IMR-90 (cell line): ENCODE data around the gene CALR3. TPM values are rescaled to one million over a fixed set of nuclear protein-coding genes. Genes with fewer than 3 reads are reported as not detected.

ENCODE experiments used
- ATAC-seq: fragments of 200-7000 bp; cut with Tn5 transposase; 2 replicates; pipeline ENCODE4 v1.9.1; 2020; ENCODE audit warnings: low read depth, mild to moderate bottlenecking, moderate library complexity
- BruUV-seq: library from RNA; stranded (reverse); fragments of 400-500 nt; replicated peaks from 2 replicates; lab custom pipeline; 2021; lab: Mats Ljungman, UMichigan
- CTCF ChIA-PET: fragments of 300-600 bp; formaldehyde crosslinking; extraction: SDS; loops from one replicate; lab custom pipeline; 2021; ENCODE audit warnings: antibody characterized with exemption; lab: Yijun Ruan, JAX
- POLR2A ChIA-PET: fragments of 300-600 bp; sonication (Branson Sonifier 250); formaldehyde crosslinking; loops from one replicate; lab custom pipeline; 2022; ENCODE audit warnings: antibody characterized with exemption; ENCODE audit not compliant: unreplicated experiment; lab: Charles Lee
- DNase-seq: peaks from one replicate; pipeline ENCODE4 v3.0.0; 2013
- H2AFZ ChIP-seq: replicated peaks from 2 replicates; pipeline ENCODE3; 2013; ENCODE audit warnings: low read length, mild to moderate bottlenecking; ENCODE audit not compliant: poor library complexity
- H2AK5ac ChIP-seq: 2 replicates; pipeline ENCODE4 v1.6.1; 2013; ENCODE audit warnings: low read depth, low read length, inconsistent platforms
- H2AK9ac ChIP-seq: replicated peaks from 2 replicates; pipeline ENCODE3; 2013; ENCODE audit warnings: mild to moderate bottlenecking, low read depth, low read length, moderate library complexity; ENCODE audit not compliant: poor library complexity
- H2BK120ac ChIP-seq: 2 replicates; pipeline ENCODE4 v1.6.1; 2013; ENCODE audit warnings: low read depth, low read length, inconsistent platforms
- H2BK15ac ChIP-seq: 3 replicates; pipeline ENCODE4 v1.6.1; 2013; ENCODE audit warnings: low read depth, low read length, inconsistent platforms
- H2BK20ac ChIP-seq: 2 replicates; pipeline ENCODE4 v1.6.1; 2013; ENCODE audit warnings: low read depth, mild to moderate bottlenecking, inconsistent platforms, low read length, moderate library complexity
- H2BK5ac ChIP-seq: 2 replicates; pipeline ENCODE4 v1.6.1; 2013; ENCODE audit warnings: mild to moderate bottlenecking, low read depth, low read length, inconsistent platforms; ENCODE audit not compliant: poor library complexity, severe bottlenecking
- H3K14ac ChIP-seq: replicated peaks from 2 replicates; pipeline ENCODE4 v1.6.1; 2013; ENCODE audit warnings: low read depth, low read length, inconsistent platforms
- H3K18ac ChIP-seq: 2 replicates; pipeline ENCODE4 v1.6.1; 2013; ENCODE audit warnings: low read depth, low read length, control low read depth
- H3K23ac ChIP-seq: 2 replicates; pipeline ENCODE4 v1.6.1; 2013; ENCODE audit warnings: low read depth, low read length, inconsistent platforms
- H3K27ac ChIP-seq: 2 replicates; pipeline ENCODE4 v1.5.1; 2013; ENCODE audit warnings: mild to moderate bottlenecking, control low read depth, low read length; ENCODE audit not compliant: insufficient read depth
- H3K27me3 ChIP-seq: 2 replicates; pipeline ENCODE4 v1.6.1; 2013; ENCODE audit warnings: low read length; ENCODE audit not compliant: control insufficient read depth, insufficient read depth
- H3K36me3 ChIP-seq: 2 replicates; pipeline ENCODE4 v1.6.1; 2013; ENCODE audit warnings: low read length, mixed read lengths; ENCODE audit not compliant: control insufficient read depth, insufficient read depth
- H3K4ac ChIP-seq: 2 replicates; pipeline ENCODE4 v1.6.1; 2013; ENCODE audit warnings: low read depth, low read length, inconsistent platforms
- H3K4me1 ChIP-seq: 2 replicates; pipeline ENCODE4 v1.6.1; 2013; ENCODE audit warnings: low read length, mixed read lengths; ENCODE audit not compliant: control insufficient read depth, insufficient read depth
- H3K4me2 ChIP-seq: 2 replicates; pipeline ENCODE4 v1.6.1; 2013; ENCODE audit warnings: low read depth, mild to moderate bottlenecking, control low read depth, low read length, moderate library complexity
- H3K4me3 ChIP-seq: 2 replicates; pipeline ENCODE4 v1.5.1; 2013; ENCODE audit warnings: low read depth, mild to moderate bottlenecking, control low read depth, low read length, moderate library complexity; ENCODE audit not compliant: insufficient read depth
- H3K56ac ChIP-seq: 2 replicates; pipeline ENCODE4 v1.6.1; 2013; ENCODE audit warnings: low read length, inconsistent platforms; ENCODE audit not compliant: insufficient read depth; ENCODE audit errors: extremely low read depth
- H3K79me1 ChIP-seq, 2 experiments: 2 replicates each; pipeline ENCODE4 v1.6.1; 2013; ENCODE audit warnings: low read length in 2 of 2, inconsistent platforms in 1 of 2, low read depth in 1 of 2
- H3K9ac ChIP-seq: 2 replicates; pipeline ENCODE4 v1.6.1; 2013; ENCODE audit warnings: low read depth, low read length, control low read depth
- H3K9me1 ChIP-seq: 2 replicates; pipeline ENCODE4 v1.6.1; 2013; ENCODE audit warnings: low read length, inconsistent platforms; ENCODE audit not compliant: insufficient read depth
- H3K9me3 ChIP-seq: 2 replicates; pipeline ENCODE4 v1.6.1; 2013; ENCODE audit warnings: low read length; ENCODE audit not compliant: control insufficient read depth, insufficient read depth
- H4K20me1 ChIP-seq: 2 replicates; pipeline ENCODE4 v1.6.1; 2013; ENCODE audit warnings: low read length, inconsistent platforms; ENCODE audit not compliant: insufficient read depth
- H4K5ac ChIP-seq: 2 replicates; pipeline ENCODE4 v1.6.1; 2013; ENCODE audit warnings: mild to moderate bottlenecking, low read depth, low read length, control low read depth
- H4K8ac ChIP-seq, 2 experiments: 2 replicates each; pipeline ENCODE4 v1.6.1; 2013; ENCODE audit warnings: low read depth in 2 of 2, low read length in 2 of 2, control low read depth in 1 of 2, inconsistent platforms in 1 of 2
- H4K91ac ChIP-seq: 2 replicates; pipeline ENCODE4 v1.6.1; 2013; ENCODE audit warnings: low read depth, low read length, inconsistent platforms; ENCODE audit not compliant: insufficient read depth
- CEBPB ChIP-seq: IDR thresholded peaks from 2 replicates; pipeline ENCODE4 v1.6.1; 2012; ENCODE audit warnings: low read depth, low read length, improper control_type of control experiment
- RFX5 ChIP-seq: IDR thresholded peaks from 2 replicates; pipeline ENCODE4 v1.8.0; 2012; ENCODE audit warnings: low read depth, mild to moderate bottlenecking, low read length, moderate library complexity
- WGBS, 2 experiments: methylation state at CpG; one replicate each; pipeline versions ENCODE4 v1.1.5 to v1.1.7; 2013; ENCODE audit warnings: missing lambda C conversion rate in 2 of 2; ENCODE audit not compliant: insufficient read length in 1 of 2; ENCODE audit errors: extremely low coverage in 2 of 2; 5-methylcytosine and 5-hydroxymethylcytosine counted together
- dilution Hi-C: fragments of 300-500 bp; cut with HindIII; formaldehyde crosslinking; loops from one replicate; pipeline ENCODE4 v1.14.3; 2018; ENCODE audit warnings: low sequenced_read_pairs; ENCODE audit not compliant: unreplicated experiment
- in situ Hi-C: fragments of 300-500 bp; cut with MboI; formaldehyde crosslinking; loops from 3 replicates; pipeline ENCODE4 v1.14.3; 2019; ENCODE audit warnings: low sequenced_read_pairs, inconsistent platforms, mixed read lengths
- intact Hi-C: fragments of 100-400 bp; cut with micrococcal nuclease; formaldehyde crosslinking; loops from 2 replicates; pipeline ENCODE4 v1.10.0; 2022
- polyA plus RNA-seq, 3 experiments: library from polyadenylated mRNA; depleted of rRNA; stranded (reverse); fragments of >200 nt; gene quantifications; 2 replicates each; pipeline ENCODE4 v1.2.3, GENCODE V29; 2012; ENCODE audit warnings: low replicate concordance in 1 of 3
- total RNA-seq: library from RNA; depleted of rRNA; stranded (reverse); fragments of >200 nt; gene quantifications from 2 replicates; pipeline ENCODE4 v1.2.3, GENCODE V29; 2012

Gene CALR3
- total and polyA plus RNA-seq, 2 of the 4 experiments (the other 2 are of a cell fraction): not detected

DNA sequence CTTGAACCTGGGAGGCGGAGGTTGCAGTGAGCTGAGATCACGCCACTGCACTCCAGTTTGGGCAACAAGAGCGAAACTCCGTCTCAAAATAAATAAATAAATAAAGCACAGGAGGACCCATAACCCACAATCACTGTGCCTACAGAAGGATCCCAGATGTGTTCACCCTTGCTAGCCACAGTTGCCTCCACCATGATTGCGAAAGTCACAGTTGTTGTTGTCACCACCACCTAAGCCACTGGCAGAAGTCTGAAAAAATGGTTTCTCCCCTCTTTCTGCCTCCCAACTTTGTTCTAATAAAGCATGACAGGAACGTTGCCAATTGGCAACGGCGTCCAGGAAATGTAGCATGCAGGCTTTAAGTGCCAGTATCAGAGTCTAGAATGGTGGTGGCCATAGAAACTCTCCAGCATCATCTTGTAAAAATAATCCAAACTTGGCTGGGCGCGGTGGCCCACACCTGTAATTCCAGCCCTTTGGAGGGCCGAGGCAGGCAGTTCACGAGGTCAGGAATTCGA is 22.0 kb downstream of the CALR3 start:
- H3K4me2 ChIP-seq: no peak overlapping the region
- in situ Hi-C loops (no loop called here), intact Hi-C loops (loop anchor here (5.0 kb wide), 1 partner anchor 37 kb away; no protein-coding TSS in a partner anchor), dilution Hi-C loops (no loop called here)
- POLR2A ChIA-PET: no interaction called here
- no peak overlapping the region for H3K56ac ChIP-seq
- H3K79me1 ChIP-seq: peaks cover 18 to 24% of the 10 kb centered on the region in 2 experiments
- no peak overlapping the region for H2BK5ac ChIP-seq
- TF ChIP-seq RFX5: no peak
- TF ChIP-seq CEBPB: peak; percentile 66
- H3K23ac ChIP-seq: no peak overlapping the region
- no peaks in the 10 kb centered on the region for H3K36me3 ChIP-seq
- no peak overlapping the region for H4K91ac ChIP-seq
- DNase-seq: no peak
- no peak overlapping the region for H3K14ac ChIP-seq
- no TSS peak for BruUV-seq
- H2BK120ac ChIP-seq: no peak overlapping the region
- no peak overlapping the region for H4K8ac ChIP-seq
- no peak overlapping the region for H3K27ac ChIP-seq
- H3K18ac ChIP-seq: no peak overlapping the region
- no peak overlapping the region for H2AFZ ChIP-seq
- no peaks in the 10 kb centered on the region for H3K9me3 ChIP-seq
- H4K5ac ChIP-seq: no peak overlapping the region
- H3K9ac ChIP-seq: no peak overlapping the region
- H3K4ac ChIP-seq: no peak overlapping the region
- no peak overlapping the region for H2AK5ac ChIP-seq
- H3K4me1 ChIP-seq: peaks cover 6% of the 10 kb centered on the region; the same call in 1 of the 2 replicates
- H3K9me1 ChIP-seq: no peaks in the 10 kb centered on the region; the same call in 1 of the 2 replicates
- H2BK15ac ChIP-seq: no peak overlapping the region
- no peak overlapping the region for H2BK20ac ChIP-seq
- no peak for ATAC-seq
- H2AK9ac ChIP-seq: no peak overlapping the region
- H3K27me3 ChIP-seq: 0 out of 2 replicates have a peak, but pooled peaks cover 2% of the 10 kb centered on the region
- peaks cover 21% of the 10 kb centered on the region for H4K20me1 ChIP-seq
- H3K4me3 ChIP-seq: no peak overlapping the region
- no CpG with 5 or more reads among the region's 13 CpGs for WGBS, 2 experiments
- CTCF ChIA-PET: no interaction called here
